Mesothelial cell of epicardium (in vitro differentiated cells): ENCODE data around the gene RECQL5. TPM values are rescaled to one million over a fixed set of nuclear protein-coding genes. Genes with fewer than 3 reads are reported as not detected.
A peak's percentile ranks its signal among the peaks of the same experiment; 100 is the strongest.

Experiments
- DNase-seq, 2 experiments: peaks; one replicate each; pipeline ENCODE4 v3.0.0; 2021; ENCODE audit warnings: low spot score in 2 of 2; ENCODE audit not compliant: unreplicated experiment in 2 of 2
- H3K27ac Mint-ChIP-seq: 2 replicates; pipeline ENCODE4 v1.8.0; 2021; ENCODE audit warnings: mixed read lengths
- H3K27me3 Mint-ChIP-seq: 2 replicates; pipeline ENCODE4 v1.8.0; 2021; ENCODE audit warnings: low read depth, mixed read lengths
- H3K36me3 Mint-ChIP-seq: 2 replicates; pipeline ENCODE4 v1.8.0; 2021; ENCODE audit warnings: mixed read lengths
- H3K4me1 Mint-ChIP-seq: 2 replicates; pipeline ENCODE4 v1.8.0; 2021; ENCODE audit warnings: mixed read lengths
- H3K4me3 Mint-ChIP-seq: 2 replicates; pipeline ENCODE4 v1.8.0; 2021; ENCODE audit warnings: mild to moderate bottlenecking, moderate library complexity, mixed read lengths
- H3K9me3 Mint-ChIP-seq: 2 replicates; pipeline ENCODE4 v1.8.0; 2021; ENCODE audit warnings: mixed read lengths
- total RNA-seq: library from RNA; stranded (reverse); gene quantifications from 3 replicates; pipeline ENCODE4 v1.2.1, GENCODE V29; 2021
- TF ChIP-seq, protein P1 (sequence below): fragments of 200-600 bp; sonication (generic); IDR thresholded peaks from one replicate; pipeline ENCODE4 v1.5.0; 2021; ENCODE audit warnings: antibody characterized with exemption; ENCODE audit not compliant: unreplicated experiment

The RECQL5 gene
- total RNA-seq, 1 donor from 2014 or later, result 62.6 TPM

- no peak for DNase-seq
- Mint-ChIP-seq H3K36me3 (peaks cover 2% of the 10 kb centered on the region), H3K4me1 (peaks cover 6% of the 10 kb centered on the region), H3K4me3 (no peak overlapping the region), H3K9me3 (no peaks in the 10 kb centered on the region), H3K27ac (no peak overlapping the region), H3K27me3 (no peaks in the 10 kb centered on the region)
- TF ChIP-seq, protein P1, sequence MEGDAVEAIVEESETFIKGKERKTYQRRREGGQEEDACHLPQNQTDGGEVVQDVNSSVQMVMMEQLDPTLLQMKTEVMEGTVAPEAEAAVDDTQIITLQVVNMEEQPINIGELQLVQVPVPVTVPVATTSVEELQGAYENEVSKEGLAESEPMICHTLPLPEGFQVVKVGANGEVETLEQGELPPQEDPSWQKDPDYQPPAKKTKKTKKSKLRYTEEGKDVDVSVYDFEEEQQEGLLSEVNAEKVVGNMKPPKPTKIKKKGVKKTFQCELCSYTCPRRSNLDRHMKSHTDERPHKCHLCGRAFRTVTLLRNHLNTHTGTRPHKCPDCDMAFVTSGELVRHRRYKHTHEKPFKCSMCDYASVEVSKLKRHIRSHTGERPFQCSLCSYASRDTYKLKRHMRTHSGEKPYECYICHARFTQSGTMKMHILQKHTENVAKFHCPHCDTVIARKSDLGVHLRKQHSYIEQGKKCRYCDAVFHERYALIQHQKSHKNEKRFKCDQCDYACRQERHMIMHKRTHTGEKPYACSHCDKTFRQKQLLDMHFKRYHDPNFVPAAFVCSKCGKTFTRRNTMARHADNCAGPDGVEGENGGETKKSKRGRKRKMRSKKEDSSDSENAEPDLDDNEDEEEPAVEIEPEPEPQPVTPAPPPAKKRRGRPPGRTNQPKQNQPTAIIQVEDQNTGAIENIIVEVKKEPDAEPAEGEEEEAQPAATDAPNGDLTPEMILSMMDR, result no peak
Measured at GRCh38 chr17:75623386-75623785, 43.6 kb downstream of the RECQL5 start.

DNA sequence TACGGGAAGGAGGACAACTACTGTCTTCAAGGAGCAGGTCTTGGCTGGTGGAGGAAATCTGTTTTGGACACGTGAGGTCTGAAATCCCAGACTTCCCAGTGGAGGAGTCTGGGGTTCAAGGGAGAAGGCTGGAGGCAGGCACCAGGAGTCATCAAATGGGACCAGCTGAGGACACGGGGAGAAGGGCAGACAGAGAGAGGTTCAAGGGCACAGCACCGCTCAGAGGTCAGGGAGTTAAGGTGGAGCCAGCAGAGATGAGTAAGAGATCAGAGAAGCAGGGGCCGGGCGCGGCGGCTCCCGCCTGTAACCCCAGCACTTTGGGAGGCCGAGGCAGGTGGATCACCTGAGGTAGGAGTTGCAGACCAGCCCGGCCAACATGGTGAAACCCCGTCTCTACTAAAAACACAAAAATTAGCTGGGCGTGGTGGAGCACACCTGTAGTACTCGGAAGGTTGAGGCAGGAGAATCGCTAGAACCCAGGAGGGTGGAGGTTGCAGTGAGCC, 44.1 kb downstream of the RECQL5 start:
- TF ChIP-seq, protein P1, result no peak
- no peaks in the 10 kb centered on the region for H3K27me3 Mint-ChIP-seq
- no peak for DNase-seq
- no peak overlapping the region for H3K27ac Mint-ChIP-seq
- H3K9me3 Mint-ChIP-seq, result no peaks in the 10 kb centered on the region
- peaks cover 2% of the 10 kb centered on the region for H3K36me3 Mint-ChIP-seq
- no peak overlapping the region for H3K4me3 Mint-ChIP-seq
- peaks cover 6% of the 10 kb centered on the region for H3K4me1 Mint-ChIP-seq

GRCh38 chr17:75622076-75622475, 44.9 kb downstream of the RECQL5 start:
- no peaks in the 10 kb centered on the region for H3K27me3 Mint-ChIP-seq
- no peak overlapping the region for H3K27ac Mint-ChIP-seq
- H3K4me3 Mint-ChIP-seq, result no peak overlapping the region
- H3K9me3 Mint-ChIP-seq, result no peaks in the 10 kb centered on the region
- H3K4me1 Mint-ChIP-seq, result peaks cover 6% of the 10 kb centered on the region
- TF ChIP-seq, protein P1, result no peak
- H3K36me3 Mint-ChIP-seq, result no peaks in the 10 kb centered on the region
- DNase-seq, result no peak

DNA sequence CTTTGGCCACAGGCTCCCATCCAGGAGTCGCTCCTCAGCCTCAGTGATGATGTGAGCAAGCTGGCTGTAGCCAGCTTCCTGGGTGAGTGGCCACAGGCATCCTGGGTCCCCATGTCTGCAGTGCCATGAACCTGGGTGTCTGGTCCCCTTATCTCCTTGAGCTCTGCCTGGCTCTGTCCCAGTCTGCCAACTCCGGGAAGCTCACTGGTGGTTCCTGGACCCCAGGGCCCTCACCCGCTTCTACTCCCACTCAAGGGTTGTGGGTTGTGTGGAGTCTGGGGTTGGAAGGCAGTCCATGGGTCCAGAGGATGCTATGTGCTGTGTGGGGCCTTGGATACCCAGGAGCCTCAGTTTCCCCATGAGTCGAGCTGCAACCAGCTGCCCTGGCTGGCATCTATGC, 45.5 kb downstream of the RECQL5 start:
- no peak overlapping the region for H3K27ac Mint-ChIP-seq
- H3K36me3 Mint-ChIP-seq, result no peaks in the 10 kb centered on the region
- TF ChIP-seq, protein P1, result no peak
- H3K4me3 Mint-ChIP-seq, result no peak overlapping the region
- no peaks in the 10 kb centered on the region for H3K27me3 Mint-ChIP-seq
- H3K4me1 Mint-ChIP-seq, result peaks cover 6% of the 10 kb centered on the region
- no peaks in the 10 kb centered on the region for H3K9me3 Mint-ChIP-seq
- DNase-seq, result no peak

DNA sequence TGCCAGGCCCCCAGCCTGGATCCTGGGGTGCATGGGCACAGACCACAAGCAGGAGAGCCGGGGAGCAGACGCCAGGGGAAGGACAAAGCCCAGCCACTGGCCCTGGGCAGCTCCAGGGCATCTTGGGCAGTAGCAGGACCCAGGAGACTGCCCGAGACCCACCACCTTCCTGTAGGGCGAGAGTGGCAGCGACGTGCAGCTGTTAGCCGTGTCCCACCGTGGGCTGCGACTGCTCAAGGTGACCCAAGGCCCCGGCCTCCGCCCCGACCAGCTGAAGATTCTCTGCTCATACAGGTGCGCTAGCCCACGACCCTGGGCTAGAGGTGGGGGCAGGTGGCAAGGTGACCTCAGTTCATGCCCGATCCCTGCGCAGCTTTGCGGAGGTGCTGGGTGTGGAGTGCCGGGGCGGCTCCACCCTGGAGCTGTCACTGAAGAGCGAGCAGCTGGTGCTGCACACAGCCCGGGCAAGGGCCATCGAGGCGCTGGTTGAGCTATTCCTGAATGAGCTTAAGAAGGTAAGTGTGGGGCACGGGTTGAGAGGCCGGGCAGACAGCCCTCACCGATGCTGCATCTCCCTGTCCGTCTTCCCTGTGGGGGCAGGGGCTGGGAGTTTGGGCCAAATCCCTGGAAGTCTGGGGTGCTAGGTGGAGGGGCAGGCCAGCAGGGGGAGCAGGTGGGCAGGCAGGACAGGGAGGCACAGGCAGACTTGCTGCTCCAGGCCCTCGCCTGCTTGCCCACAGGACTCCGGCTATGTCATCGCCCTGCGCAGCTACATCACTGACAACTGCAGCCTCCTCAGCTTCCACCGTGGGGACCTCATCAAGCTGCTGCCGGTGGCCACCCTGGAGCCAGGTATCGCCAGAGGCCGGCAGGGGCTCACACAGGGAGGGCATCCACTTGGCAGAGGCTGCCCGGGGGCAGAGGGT, 47.2 kb downstream of the RECQL5 start:
- no peaks in the 10 kb centered on the region for H3K9me3 Mint-ChIP-seq
- peaks cover 2% of the 10 kb centered on the region for H3K36me3 Mint-ChIP-seq
- H3K4me1 Mint-ChIP-seq, result peaks cover 6% of the 10 kb centered on the region
- no peaks in the 10 kb centered on the region for H3K27me3 Mint-ChIP-seq
- TF ChIP-seq, protein P1, result peak; percentile 21
- peak in 1 of 2 experiments; percentile 54 for DNase-seq
- no peak overlapping the region for H3K4me3 Mint-ChIP-seq
- H3K27ac Mint-ChIP-seq, result no peak overlapping the region
